GM18499 (cell line): ENCODE results near the gene KLHL2.
A peak's percentile ranks its signal among the peaks of the same experiment; 100 is the strongest.
"Not testable (repeated sequence)": the region's sequence is repeated elsewhere in the genome, so short reads cannot be mapped to it uniquely, and the experiment has no call there.

Experiments
- ATAC-seq: cut with Tn5 transposase; IDR thresholded peaks from one replicate; pipeline ENCODE4 v1.9.1; 2021; ENCODE audit warnings: moderate number of reproducible peaks; ENCODE audit not compliant: insufficient read depth, unreplicated experiment

KLHL2 gene

DNA sequence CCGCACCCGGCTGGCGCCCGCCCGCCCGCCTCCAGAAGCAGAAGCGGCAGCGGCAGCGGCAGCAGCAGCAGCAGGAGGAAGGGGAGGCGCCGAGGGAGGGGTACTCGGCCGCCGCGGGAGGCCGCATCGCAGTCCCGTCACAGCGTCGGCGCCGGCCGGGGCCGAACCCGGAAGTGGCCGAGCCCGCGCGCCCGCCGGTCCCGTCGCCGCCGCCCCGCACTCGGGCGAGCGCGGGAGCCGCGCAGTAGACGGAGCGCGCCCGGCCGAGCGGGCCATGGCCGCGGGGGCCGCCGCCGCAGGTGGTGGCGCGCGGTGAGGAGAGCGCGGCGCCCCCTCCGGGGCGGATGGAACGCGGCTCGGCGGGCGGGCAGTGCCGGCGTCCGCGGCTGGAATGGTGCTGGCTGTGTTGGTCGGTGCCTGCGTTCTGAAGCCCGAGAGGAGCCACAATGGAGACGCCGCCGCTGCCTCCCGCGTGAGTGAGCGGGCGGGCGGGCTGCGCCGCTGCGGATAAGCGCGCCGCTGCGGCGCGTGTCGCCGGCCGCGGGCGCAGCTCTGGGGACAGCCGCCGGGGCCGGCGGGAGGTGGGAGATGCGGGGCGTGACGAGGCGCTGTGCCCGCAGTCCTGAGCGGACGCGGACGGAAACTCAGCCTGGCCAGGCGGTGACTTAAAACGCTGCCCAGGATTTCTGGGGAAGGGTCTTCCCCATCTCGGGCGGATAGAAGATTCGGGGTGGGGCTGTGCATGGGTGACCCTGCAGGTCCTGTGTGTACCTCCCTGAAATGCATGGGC is at the start of gene KLHL2:
Gene KLHL2 (plus strand): TSS at position 131 of the 790 bp plus-strand sequence. CDS start 316 bp downstream, at position 447.
- peak; percentile 56 for ATAC-seq

- ATAC-seq, result no peak
Measured at GRCh38 chr4:165158762-165159161, 48.6 kb upstream of the KLHL2 start.

- ATAC-seq, result no peak
Measured at GRCh38 chr4:165164257-165164656, 43.1 kb upstream of the KLHL2 start.

GRCh38 chr4:165166872-165167271 is 40.5 kb upstream of the KLHL2 start:
- not testable (repeated sequence) for ATAC-seq

DNA sequence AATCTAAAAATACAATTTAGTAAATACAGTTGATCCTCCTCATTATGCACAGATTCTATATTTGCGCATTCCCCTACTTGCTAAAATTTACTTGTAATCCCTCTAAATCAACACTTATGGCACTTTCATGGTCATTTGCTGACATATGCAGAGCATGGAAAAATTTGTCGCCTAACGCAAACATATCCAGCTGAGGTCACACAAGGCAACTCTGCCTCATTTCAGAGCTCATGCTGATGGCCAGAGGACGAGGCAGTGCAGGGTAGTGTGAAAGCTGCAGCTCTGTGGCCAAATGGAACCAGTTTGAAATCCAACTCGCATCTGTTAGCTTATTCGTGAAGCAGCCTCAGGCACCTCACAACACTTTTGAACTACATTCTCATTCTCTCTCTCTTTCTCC is 39.7 kb upstream of the KLHL2 start:
- no peak for ATAC-seq

GRCh38 chr4:165170819-165171218 is 36.5 kb upstream of the KLHL2 start:
- no peak for ATAC-seq

DNA sequence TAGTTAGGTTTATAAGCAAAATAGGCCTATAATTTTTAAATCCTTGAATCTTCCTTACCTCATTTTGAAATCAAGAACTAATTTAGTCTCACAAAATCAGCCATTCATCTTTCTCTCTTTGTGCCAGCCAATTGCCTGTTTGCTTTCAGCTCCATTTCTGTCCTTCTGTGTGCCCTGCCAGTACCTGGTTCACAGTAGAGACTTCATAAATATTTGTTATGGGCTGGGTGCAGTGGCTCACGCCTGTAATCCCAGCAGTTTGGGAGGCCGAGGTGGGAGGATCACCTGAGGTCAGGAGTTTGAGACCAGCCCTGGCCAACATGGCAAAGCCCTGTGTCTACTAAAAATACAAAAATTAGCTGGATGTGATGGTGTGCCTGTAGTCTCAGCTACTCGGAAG is 31.9 kb upstream of the KLHL2 start:
- ATAC-seq, result not testable (repeated sequence)

DNA sequence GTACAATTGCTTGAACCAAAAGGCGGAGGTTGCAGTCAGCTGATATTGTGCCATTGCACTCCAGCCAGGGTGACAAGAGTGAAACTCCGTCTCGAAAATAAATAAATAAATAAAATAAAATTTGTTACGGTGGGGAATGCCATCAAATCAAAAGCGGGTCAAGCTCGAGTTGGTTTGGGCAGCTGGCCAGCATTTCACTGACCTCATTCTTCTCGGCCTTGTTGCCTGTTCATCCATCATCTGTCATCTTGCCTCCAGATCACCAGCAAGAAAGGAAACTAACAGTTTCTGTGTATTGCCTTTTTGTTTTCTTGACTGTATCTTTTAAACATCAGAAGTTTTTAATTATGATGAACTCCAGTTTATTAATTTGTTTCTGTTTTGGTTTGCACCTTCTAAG is 31.5 kb upstream of the KLHL2 start:
- ATAC-seq, result no peak

DNA sequence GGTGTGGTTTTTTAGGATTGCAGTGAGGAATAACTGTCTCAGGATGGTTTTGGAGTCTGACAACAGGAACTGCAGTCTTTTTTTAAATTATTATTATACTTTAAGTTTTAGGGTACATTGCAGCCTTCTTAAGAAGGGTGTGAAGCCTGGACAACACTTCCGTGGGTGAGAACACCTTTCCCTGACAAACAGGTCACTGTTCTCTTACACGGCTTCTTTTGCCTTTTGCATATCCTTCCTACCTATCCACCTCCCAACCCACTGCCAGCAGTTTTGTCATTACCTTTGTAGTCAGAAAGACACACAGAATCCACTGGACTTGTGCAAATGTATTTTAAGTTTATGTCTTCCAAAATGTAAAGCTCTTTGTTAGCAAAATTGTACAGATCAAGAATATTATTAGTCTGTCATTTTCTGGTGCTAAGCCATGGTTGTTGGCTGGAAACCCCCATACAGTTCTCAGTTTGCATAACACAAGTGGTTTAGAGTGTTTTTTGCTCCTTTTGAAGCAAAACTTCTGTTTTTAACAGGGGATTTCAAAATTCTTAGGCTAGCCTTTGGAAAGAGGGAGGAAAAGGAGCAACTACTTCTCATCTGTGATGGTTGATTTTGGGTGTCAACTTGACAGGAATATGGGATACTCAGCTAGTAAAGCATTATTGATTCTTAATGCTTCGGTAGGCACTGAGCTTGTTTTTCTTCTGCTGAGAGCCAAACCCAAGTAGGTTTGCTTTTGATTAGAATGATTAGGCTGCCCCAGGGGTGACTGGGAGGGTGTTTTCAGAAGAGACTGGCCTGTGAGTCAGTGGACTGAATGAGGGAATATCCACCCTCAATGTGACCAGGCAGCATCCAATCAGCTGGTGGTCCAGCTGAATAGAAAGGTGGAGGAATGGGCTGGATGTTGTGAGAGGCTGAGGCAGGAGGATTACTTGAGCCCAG is 29.4 kb upstream of the KLHL2 start:
- ATAC-seq, result peak; percentile 65

- ATAC-seq, result no peak
Measured at GRCh38 chr4:165184220-165184619, 23.1 kb upstream of the KLHL2 start.

DNA sequence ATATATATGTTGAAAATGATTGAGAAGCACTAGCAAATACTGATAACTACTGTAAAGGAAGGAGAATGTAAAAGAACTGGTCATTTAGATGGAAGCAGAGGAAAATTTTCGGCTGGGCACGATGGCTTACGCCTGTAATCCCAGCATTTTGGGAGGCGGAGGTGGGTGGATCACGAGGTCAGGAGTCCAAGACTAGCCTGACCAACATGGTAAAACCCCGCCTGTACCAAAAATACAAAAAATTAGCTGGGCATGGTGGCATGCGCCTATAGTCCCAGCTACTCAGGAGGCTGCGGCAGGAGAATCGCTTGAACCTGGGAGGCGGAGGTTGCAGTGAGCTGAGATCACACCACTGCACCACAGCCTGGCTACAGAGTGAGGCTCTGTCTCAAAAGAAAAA is 22.4 kb upstream of the KLHL2 start:
- ATAC-seq, result not testable (repeated sequence)

DNA sequence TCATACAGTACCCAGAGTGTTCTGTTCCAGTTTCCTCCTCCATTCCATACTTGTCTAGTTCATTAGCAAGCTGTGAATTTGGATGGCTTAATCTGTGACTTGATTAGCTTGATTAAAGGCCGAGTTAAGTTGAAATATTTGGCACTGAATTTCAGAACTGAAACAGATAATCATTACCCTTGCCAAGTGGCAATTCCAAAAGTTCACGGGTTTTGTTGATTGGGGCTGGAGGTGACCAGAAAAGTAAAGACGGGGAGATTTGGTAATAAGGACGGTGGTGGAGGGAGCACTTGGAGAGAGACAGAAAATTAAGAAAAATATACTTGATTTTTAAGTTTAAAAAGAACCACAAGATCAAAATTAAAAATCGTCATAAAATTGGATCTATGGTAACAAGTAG is 21.9 kb upstream of the KLHL2 start:
- ATAC-seq, result no peak

DNA sequence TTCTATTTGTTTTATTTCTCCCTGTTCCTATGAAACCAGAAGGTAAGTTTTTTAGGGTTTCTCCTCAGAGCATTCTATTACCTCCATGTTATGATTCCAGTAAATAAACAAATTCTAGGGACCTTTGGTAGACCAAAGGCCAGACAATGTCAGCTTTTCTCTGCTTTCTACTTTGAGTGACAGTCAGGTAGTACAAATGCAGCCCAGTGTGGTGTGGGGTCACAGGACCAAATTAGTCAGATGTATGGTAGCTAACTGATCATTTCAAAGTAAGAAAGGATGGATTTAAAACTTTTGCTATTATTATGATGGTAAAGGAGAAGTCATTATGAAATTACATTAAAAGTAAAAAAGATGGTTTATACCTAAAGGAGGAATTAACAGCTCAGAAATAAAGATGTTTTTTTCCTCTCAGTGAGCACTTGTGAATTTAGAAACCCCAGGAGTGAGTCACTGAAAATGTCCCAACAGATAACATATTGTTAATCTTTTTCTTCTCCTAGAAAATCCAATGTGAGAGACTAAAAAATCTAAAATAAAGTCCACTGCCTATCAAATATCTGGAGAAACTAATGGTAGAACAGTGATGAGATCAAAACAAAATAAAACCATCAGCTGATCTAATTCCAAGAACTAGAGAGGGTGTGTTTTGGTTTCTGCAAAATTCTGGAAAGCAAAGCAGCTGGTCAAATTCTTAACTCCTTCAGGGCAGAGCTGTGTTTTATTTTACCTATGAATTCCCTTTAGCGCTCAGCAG is 16.6 kb upstream of the KLHL2 start:
- no peak for ATAC-seq

DNA sequence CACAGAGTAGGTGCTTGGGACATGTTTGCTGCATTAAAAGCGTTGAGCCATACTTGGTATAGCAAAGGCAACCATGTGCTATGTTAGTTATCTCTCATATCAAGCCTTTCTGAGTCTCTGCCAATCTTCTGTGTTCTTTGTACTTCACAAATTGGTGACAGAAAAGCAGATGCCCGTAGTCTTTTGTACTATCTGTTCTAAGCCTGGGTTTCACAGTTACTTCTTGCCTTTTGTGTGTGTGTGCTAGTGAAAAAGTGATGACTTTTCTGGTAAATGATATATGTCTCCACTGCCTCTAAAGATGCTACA is 16.1 kb upstream of the KLHL2 start:
- ATAC-seq, result no peak

DNA sequence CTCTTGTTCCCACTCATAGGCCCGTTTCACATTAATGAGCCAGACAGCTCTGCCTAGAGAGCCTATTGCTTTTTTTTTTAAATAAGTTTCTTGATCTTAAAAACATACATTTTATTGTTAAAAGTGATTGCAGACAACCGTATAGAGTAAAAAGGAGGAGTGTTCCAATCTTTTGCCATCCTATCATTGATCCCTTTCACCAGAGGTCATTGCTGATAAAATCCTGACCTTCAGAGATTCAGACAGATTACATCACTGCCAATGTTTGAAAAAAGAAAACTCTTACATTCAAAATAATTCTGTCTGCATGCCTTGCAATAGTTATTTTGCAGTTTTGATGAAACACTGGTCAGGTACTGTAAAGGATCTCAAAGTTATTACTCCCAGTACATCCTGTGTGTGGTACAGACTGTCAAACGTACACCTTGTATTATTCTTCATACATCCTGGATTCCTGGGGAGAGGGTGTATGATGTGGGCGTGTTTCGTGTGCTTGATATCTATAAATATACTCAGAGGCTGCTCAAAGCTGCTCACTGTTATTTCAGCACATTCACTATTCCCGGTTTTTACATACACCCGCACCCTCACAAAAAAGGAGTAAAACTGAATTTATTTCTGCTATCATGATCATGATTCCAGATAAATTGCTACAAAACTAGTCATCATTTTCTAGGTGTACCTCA is 15.4 kb upstream of the KLHL2 start:
- no peak for ATAC-seq

DNA sequence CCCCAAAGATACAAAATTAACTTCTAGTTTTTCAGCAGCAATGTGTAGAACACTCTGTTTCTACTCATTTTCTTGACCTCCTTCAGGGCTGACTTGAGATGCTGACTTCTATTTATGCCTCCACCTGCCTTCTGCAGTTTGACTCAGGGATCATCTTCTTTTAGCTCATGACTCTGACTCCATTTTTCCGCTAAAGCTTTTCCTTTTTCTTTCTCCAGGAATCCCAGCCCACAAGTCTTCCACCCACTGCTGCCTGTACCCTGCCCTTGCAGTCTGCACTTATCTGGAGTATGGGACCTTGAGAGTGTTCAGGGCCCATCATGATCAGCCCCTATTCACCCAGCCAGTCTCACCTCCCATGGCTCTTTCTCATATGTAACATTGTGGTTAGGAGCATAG is 14.9 kb upstream of the KLHL2 start:
- no peak for ATAC-seq

- ATAC-seq, result no peak
Measured at GRCh38 chr4:165192956-165193355, 14.4 kb upstream of the KLHL2 start.

DNA sequence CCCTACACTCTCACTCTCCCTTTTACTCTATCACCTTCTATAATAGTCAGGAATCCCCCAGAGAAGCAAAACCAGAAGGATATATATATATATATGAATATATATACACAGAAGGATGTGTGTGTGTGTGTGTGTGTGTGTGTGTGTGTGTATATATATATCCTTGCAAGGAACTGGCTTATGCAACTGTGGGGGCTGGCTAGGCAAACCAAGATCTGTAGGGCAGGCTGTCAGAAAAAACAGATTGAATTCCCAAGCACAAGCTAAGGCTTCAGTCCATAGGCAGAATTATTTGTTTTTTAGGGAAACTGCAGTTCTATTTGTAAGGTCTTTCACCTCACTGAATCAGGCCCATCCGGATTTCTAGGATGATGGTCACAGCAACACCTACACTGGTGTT is 13.0 kb upstream of the KLHL2 start:
- no peak for ATAC-seq

DNA sequence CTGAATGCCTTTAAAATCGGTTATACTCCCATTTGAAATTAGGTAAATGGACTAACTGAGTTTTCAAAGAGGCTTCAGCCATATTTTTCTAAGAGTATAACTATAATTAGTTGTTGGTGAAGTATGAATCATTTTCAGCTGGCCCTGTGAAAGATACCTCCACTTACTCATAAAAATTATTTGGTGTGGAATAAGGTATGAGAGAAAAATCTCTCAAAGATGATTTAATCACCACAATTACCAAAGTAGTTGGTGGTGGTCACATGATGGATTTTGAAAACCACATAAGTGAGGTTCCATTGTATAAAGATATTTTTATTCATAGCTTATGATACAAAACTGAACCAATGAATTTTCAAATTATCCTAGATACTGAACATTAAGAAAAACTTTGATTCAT is 9.0 kb upstream of the KLHL2 start:
- ATAC-seq, result no peak

- no peak for ATAC-seq
Measured at GRCh38 chr4:165199286-165199685, 8.1 kb upstream of the KLHL2 start.
